Endothelial cell of umbilical vein (primary cell): ENCODE measurements around the gene NECTIN4.

ENCODE experiments used
- EZH2 ChIP-seq: IDR thresholded peaks from 2 replicates; pipeline ENCODE4 v1.6.1; 2012; ENCODE audit warnings: borderline replicate concordance, low read depth, mild to moderate bottlenecking, moderate library complexity, low read length, inconsistent platforms; ENCODE audit not compliant: severe bottlenecking
- POLR2A ChIP-seq: IDR thresholded peaks from 2 replicates; pipeline ENCODE4 v1.6.1; 2012; ENCODE audit warnings: low read depth, mild to moderate bottlenecking, control low read depth, low read length
- TF ChIP-seq, protein P1 (sequence below), 2 donors: IDR thresholded peaks; 1 replicate in 1 of 2; 2 replicates in 1 of 2; pipeline ENCODE4 v1.5.1; 2011; ENCODE audit warnings: low read length in 2 of 2, mild to moderate bottlenecking in 2 of 2, moderate library complexity in 2 of 2, control low read depth in 1 of 2, inconsistent platforms in 1 of 2, low read depth in 1 of 2; ENCODE audit not compliant: insufficient read depth in 1 of 2; ENCODE audit errors: extremely low read depth in 1 of 2

DNA sequence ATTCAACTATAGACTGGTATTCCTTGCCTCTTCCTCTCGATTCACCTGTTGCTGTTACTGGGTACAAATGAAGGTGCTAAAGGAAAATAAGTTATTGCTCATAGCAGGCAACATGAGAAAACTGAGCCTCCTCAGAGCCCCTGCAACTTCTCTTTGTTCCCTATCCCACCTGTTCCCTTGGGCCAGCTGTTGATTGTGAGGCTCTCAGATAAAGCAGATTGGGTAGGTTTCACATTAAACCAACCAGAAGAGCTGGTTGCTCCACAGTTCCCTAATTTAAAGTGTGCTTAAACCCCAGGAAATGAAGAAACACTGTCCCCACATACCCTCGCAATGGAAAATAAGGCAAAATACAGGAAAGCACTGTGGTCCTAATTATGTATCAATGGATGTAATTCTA lies 38.3 kb upstream of the NECTIN4 start:
- TF ChIP-seq, protein P1, sequence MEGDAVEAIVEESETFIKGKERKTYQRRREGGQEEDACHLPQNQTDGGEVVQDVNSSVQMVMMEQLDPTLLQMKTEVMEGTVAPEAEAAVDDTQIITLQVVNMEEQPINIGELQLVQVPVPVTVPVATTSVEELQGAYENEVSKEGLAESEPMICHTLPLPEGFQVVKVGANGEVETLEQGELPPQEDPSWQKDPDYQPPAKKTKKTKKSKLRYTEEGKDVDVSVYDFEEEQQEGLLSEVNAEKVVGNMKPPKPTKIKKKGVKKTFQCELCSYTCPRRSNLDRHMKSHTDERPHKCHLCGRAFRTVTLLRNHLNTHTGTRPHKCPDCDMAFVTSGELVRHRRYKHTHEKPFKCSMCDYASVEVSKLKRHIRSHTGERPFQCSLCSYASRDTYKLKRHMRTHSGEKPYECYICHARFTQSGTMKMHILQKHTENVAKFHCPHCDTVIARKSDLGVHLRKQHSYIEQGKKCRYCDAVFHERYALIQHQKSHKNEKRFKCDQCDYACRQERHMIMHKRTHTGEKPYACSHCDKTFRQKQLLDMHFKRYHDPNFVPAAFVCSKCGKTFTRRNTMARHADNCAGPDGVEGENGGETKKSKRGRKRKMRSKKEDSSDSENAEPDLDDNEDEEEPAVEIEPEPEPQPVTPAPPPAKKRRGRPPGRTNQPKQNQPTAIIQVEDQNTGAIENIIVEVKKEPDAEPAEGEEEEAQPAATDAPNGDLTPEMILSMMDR (IDR thresholded peaks at IDR 0.05; ENCODE audit: extremely low read depth in 1 of 2, insufficient read depth in 1 of 2, low read depth in 1 of 2, low read length in 2 of 2): no peak
- TF ChIP-seq POLR2A (no peak), EZH2 (no peak)
